Parathyroid adenoma (tissue), 2 donors: ENCODE data around the gene A2M.

ENCODE experiments used
- H2AFZ ChIP-seq: fragments of 300-600 bp; sonication (generic); one replicate; pipeline ENCODE4 v1.7.0; 2017; ENCODE audit warnings: antibody characterized with exemption, mild to moderate bottlenecking
- H3K27ac ChIP-seq: fragments of 300-600 bp; sonication (generic); one replicate; pipeline ENCODE4 v1.7.0; 2017
- H3K27me3 ChIP-seq: fragments of 300-600 bp; sonication (generic); one replicate; pipeline ENCODE4 v1.7.0; 2017; ENCODE audit warnings: low read length; ENCODE audit not compliant: control insufficient read depth, insufficient read depth
- H3K36me3 ChIP-seq: fragments of 300-600 bp; sonication (generic); one replicate; pipeline ENCODE4 v1.7.0; 2017; ENCODE audit warnings: low read length; ENCODE audit not compliant: control insufficient read depth, insufficient read depth
- H3K4me1 ChIP-seq: fragments of 300-600 bp; sonication (generic); one replicate; pipeline ENCODE4 v1.7.0; 2017; ENCODE audit warnings: control low read depth
- H3K4me2 ChIP-seq: fragments of 300-600 bp; sonication (generic); one replicate; pipeline ENCODE4 v1.7.0; 2017; ENCODE audit warnings: low read length
- H3K4me3 ChIP-seq: fragments of 300-600 bp; sonication (generic); one replicate; pipeline ENCODE4 v1.7.0; 2017; ENCODE audit warnings: low read depth, low read length
- H3K79me2 ChIP-seq: fragments of 300-600 bp; sonication (generic); one replicate; pipeline ENCODE4 v1.7.0; 2017; ENCODE audit warnings: control low read depth
- H3K9ac ChIP-seq: fragments of 300-600 bp; sonication (generic); one replicate; pipeline ENCODE4 v1.7.0; 2017; ENCODE audit warnings: mild to moderate bottlenecking
- H3K9me3 ChIP-seq: fragments of 300-600 bp; sonication (generic); one replicate; pipeline ENCODE4 v1.7.0; 2017; ENCODE audit warnings: low read length; ENCODE audit not compliant: control insufficient read depth
- TF ChIP-seq, protein P1 (sequence below): fragments of 300-600 bp; sonication (generic); IDR thresholded peaks from one replicate; pipeline ENCODE4 v1.7.0; 2017; ENCODE audit warnings: antibody characterized with exemption, mild to moderate bottlenecking
- donor health status: primary hyperparathyroidism.

The A2M gene

DNA sequence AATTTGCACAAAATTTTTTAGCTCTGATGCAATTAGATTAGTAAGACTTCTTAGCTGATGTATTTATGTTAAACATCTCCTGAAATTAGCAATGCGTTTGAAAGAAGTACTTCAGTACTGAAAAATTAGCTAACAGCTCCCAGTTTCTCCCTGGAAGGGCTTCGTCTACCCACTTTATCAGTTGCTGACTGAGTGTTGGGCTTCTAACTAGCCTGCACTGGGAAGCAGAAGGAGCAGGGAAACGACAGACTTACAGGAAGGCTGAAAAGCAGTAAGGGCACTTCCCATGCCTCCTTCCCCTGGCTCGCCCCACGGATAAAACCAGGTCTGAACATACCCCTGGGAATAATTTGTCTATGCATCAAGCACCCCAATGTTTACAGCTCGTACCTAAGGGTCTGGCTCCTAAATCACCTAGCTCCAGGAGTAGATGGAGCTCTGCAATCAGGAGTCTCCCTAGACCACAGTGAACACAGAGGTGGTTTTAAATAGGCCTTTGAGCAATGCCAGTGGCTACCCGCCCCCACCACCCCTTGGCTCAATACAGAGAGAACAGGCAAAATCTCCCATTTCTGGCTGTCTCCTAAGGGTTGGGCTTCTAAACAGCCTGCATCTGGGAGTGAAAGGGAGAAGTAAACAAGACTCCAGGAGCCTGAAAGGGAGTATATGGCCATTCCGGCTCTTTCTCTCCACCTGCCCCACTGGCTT, 23.7 kb downstream of the A2M start:
- Histone ChIP-seq H3K79me2 (no peaks in the 10 kb centered on the region), H2AFZ (no peak overlapping the region), H3K4me3 (no peak overlapping the region), H3K27me3 (no peaks in the 10 kb centered on the region), H3K9ac (no peak overlapping the region), H3K9me3 (no peaks in the 10 kb centered on the region), H3K27ac (no peak overlapping the region), H3K36me3 (no peaks in the 10 kb centered on the region), H3K4me1 (no peaks in the 10 kb centered on the region), H3K4me2 (no peak overlapping the region)
- TF ChIP-seq, protein P1, sequence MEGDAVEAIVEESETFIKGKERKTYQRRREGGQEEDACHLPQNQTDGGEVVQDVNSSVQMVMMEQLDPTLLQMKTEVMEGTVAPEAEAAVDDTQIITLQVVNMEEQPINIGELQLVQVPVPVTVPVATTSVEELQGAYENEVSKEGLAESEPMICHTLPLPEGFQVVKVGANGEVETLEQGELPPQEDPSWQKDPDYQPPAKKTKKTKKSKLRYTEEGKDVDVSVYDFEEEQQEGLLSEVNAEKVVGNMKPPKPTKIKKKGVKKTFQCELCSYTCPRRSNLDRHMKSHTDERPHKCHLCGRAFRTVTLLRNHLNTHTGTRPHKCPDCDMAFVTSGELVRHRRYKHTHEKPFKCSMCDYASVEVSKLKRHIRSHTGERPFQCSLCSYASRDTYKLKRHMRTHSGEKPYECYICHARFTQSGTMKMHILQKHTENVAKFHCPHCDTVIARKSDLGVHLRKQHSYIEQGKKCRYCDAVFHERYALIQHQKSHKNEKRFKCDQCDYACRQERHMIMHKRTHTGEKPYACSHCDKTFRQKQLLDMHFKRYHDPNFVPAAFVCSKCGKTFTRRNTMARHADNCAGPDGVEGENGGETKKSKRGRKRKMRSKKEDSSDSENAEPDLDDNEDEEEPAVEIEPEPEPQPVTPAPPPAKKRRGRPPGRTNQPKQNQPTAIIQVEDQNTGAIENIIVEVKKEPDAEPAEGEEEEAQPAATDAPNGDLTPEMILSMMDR: no peak

DNA sequence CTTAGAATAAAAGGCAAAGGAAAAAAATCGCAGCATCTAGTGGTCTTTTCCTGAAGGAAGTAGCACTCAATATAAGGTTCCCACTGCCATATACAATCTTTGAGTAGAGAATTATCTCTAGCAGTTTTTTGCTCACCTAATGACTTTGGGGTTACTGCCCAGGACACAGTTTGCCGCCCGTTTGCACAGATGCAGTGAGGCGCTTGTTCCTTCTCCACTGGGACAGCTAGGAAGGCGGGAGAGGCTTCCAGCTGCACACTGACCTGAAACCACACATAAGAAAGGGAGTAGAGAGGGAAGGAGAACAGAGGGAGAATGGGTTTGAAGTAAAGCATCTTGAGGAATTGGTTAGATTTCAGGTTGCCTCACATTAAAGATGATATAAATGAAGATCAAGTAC, 25.5 kb downstream of the A2M start:
- H3K9me3 ChIP-seq: no peaks in the 10 kb centered on the region
- no peaks in the 10 kb centered on the region for H3K4me1 ChIP-seq
- H3K36me3 ChIP-seq: no peaks in the 10 kb centered on the region
- no peaks in the 10 kb centered on the region for H3K27me3 ChIP-seq
- no peak overlapping the region for H3K27ac ChIP-seq
- no peaks in the 10 kb centered on the region for H3K79me2 ChIP-seq
- no peak overlapping the region for H3K9ac ChIP-seq
- H3K4me3 ChIP-seq: no peak overlapping the region
- no peak overlapping the region for H3K4me2 ChIP-seq
- H2AFZ ChIP-seq: no peak overlapping the region
- TF ChIP-seq, protein P1: no peak

DNA sequence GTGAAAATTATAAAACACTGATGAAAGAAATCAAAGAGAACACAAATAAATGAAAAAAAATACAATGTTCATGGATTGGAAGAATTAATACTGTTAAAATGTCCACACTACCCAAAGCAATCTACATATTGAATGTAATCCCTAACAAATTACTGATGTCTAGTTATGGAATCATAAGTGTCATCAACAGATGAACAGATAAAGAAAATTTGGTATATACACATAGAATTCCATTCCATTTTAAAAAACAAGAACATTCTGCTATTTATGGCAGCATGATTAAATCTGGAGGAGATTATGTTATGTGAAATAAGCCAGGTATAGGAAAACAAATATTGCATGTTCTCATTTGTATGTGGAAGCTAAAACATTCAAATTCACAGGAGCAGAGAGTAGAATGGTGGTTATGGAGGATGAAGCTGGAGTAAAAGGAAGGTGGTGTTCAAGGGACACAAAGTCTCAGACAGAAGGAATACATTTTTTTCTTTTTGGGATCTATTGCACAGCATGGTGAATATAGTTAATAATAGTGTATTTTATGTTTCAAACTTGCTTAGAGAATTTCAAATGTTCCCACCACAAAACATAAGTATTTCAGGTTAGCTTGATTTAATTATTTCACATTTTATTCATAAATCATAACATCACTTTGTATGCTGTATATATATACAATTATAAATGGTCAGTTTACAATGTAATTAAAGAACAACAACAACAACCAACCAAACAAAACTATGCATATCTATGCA, 28.5 kb downstream of the A2M start:
- H3K4me1 ChIP-seq: no peaks in the 10 kb centered on the region
- TF ChIP-seq, protein P1: no peak
- H3K36me3 ChIP-seq: no peaks in the 10 kb centered on the region

DNA sequence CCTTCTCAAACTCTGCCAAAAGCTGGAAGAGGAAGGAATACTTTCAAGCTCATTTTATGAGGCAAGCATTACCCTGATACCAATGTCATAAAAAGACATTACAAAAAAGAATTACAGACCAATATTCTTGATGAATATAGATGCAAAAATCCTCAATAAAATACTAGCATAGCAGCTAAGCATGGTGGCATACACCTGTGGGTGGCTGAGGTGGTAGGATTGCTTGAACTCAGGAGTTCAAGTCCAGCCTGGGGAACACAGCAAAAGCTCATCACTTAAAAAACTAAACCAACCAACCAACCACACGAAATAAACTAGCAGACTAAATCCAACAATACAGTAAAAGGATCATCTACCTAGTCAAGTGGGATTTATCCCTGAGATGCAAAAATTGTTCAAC, 29.6 kb downstream of the A2M start:
- Histone ChIP-seq H3K79me2 (no peaks in the 10 kb centered on the region), H3K9me3 (no peaks in the 10 kb centered on the region), H3K36me3 (no peaks in the 10 kb centered on the region), H3K9ac (no peak overlapping the region), H3K27me3 (no peaks in the 10 kb centered on the region), H3K27ac (no peak overlapping the region), H3K4me3 (no peak overlapping the region), H3K4me2 (no peak overlapping the region), H2AFZ (no peak overlapping the region), H3K4me1 (no peaks in the 10 kb centered on the region)
- TF ChIP-seq, protein P1: no peak

More for the DNA sequence above, 28.5 kb downstream of the A2M start:
- Histone ChIP-seq H3K79me2 (no peaks in the 10 kb centered on the region), H3K9ac (no peak overlapping the region), H3K27ac (no peak overlapping the region), H2AFZ (no peak overlapping the region), H3K4me3 (no peak overlapping the region), H3K9me3 (no peaks in the 10 kb centered on the region), H3K4me2 (no peak overlapping the region), H3K27me3 (no peaks in the 10 kb centered on the region)
